ENCODE data around the gene LAMA5.

Gene LAMA5

GRCh38 chr20:62321521-62321948, 45.6 kb downstream of the LAMA5 start:
- TF ChIP-seq CTCF (IDR thresholded peaks at IDR 0.05; ENCODE audit: control extremely low read depth, extremely low read depth, low read depth, missing control alignments), result no peak
- DNase-seq (ENCODE audit: extremely low spot score), result peak; percentile 53
- ChIA-PET POLR2A (no interaction called here), CTCF (no interaction called here)

- ChIA-PET CTCF (no interaction called here), POLR2A (no interaction called here)
- no peak for TF ChIP-seq CTCF (IDR thresholded peaks at IDR 0.05; ENCODE audit: control extremely low read depth, extremely low read depth, low read depth, missing control alignments)
- DNase-seq (ENCODE audit: extremely low spot score), result no peak
Observed at GRCh38 chr20:62320581-62321354, 46.3 kb downstream of the LAMA5 start.

GRCh38 chr20:62319346-62319909, 47.7 kb downstream of the LAMA5 start:
- POLR2A ChIA-PET, result no interaction called here
- TF ChIP-seq CTCF (IDR thresholded peaks at IDR 0.05; ENCODE audit: control extremely low read depth, extremely low read depth, low read depth, missing control alignments), result no peak
- DNase-seq (ENCODE audit: extremely low spot score), result no peak
- CTCF ChIA-PET, result interaction anchor here (1.0 to 1.6 kb wide), 2 partner anchors 12 to 17 kb away, joined by 5 read pairs; partner anchors contain the start of gene ADRM1

GRCh38 chr20:62318400-62319345, 48.4 kb downstream of the LAMA5 start:
- CTCF ChIA-PET, result interaction anchor here (1.0 to 1.9 kb wide), 3 partner anchors 11 to 64 kb away, joined by 5 read pairs; partner anchors contain the start of gene ADRM1

GRCh38 chr20:62317167-62317655, 49.9 kb downstream of the LAMA5 start:
- no peak for TF ChIP-seq CTCF (IDR thresholded peaks at IDR 0.05; ENCODE audit: control extremely low read depth, extremely low read depth, low read depth, missing control alignments)
- CTCF ChIA-PET, result interaction anchor here (1.1 to 1.9 kb wide), 3 partner anchors 14 to 65 kb away, joined by 3 to 5 read pairs (median 3); no protein-coding TSS in a partner anchor
- POLR2A ChIA-PET, result no interaction called here
- DNase-seq (ENCODE audit: extremely low spot score), result no peak

More at GRCh38 chr20:62318400-62319345, 48.4 kb downstream of the LAMA5 start:
- POLR2A ChIA-PET, result no interaction called here
- no peak for DNase-seq (ENCODE audit: extremely low spot score)
- no peak for TF ChIP-seq CTCF (IDR thresholded peaks at IDR 0.05; ENCODE audit: control extremely low read depth, extremely low read depth, low read depth, missing control alignments)
